Stimulated activated CD8-positive, alpha-beta memory T cell treated with anti-CD3 and anti-CD28 coated beads, Interleukin-2, amount 100 ng/mL, for 1 hour (primary cell): Measurements from ENCODE around the gene LPCAT4.
"Not testable (repeated sequence)": the region's sequence is repeated elsewhere in the genome, so short reads cannot be mapped to it uniquely, and the experiment has no call there.

ENCODE experiments used
- DNase-seq, 2 donors: peaks; one replicate each; pipeline ENCODE4 v3.0.0-alpha.2; 2020; ENCODE audit warnings: low read depth in 2 of 2

LPCAT4 gene, protein sequence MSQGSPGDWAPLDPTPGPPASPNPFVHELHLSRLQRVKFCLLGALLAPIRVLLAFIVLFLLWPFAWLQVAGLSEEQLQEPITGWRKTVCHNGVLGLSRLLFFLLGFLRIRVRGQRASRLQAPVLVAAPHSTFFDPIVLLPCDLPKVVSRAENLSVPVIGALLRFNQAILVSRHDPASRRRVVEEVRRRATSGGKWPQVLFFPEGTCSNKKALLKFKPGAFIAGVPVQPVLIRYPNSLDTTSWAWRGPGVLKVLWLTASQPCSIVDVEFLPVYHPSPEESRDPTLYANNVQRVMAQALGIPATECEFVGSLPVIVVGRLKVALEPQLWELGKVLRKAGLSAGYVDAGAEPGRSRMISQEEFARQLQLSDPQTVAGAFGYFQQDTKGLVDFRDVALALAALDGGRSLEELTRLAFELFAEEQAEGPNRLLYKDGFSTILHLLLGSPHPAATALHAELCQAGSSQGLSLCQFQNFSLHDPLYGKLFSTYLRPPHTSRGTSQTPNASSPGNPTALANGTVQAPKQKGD

GRCh38 chr15:34367101-34368081 lies at the start of gene LPCAT4:
Gene LPCAT4 (minus strand): TSS chr15:34367196. CDS start chr15:34367100, 96 bp downstream.
- peak; percentile 77 to 81 for DNase-seq

DNA sequence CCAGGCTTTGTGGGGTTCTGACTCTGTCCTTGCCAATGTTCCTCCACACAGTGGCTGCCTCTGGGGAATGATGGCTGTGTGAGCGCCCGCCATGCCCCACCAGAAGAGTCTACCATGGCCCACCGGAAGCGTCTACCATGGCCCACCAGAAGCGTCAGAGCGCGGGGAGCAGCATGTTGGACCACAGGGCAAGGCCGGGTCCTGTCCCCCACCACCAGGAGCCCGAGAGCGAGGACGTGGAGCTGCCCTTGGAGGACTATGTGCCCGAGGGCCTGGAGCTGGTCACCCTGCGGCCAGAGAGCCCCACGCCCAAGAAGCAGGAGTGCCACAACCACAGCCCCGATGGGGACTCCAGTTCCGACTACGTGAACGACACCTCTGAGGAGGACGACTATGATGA lies 42.5 kb upstream of the LPCAT4 start:
- not testable (repeated sequence) for DNase-seq

DNA sequence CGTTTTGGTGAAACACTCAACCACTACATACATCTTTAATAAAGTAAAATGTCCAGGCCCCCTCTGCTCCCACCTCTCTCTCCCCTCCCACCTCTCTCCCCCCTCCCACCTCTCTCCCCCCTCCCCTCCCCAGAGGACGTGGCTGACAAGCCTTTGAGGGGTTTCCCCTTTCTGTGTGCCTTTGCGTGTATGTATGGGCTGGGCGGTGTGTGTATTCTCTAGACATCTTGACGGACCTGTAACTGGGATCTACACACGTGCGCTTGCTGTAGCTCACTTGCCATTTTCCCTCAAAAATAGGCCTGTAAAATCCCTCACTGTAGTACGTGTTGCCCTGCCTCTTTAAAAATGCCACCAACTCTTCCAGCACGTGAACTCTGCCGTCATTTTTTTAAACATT lies 42.0 kb upstream of the LPCAT4 start:
- not testable (repeated sequence) for DNase-seq

GRCh38 chr15:34403899-34404298 lies 36.9 kb upstream of the LPCAT4 start:
- DNase-seq, result not testable (repeated sequence)

- not testable (repeated sequence) for DNase-seq
Measured at GRCh38 chr15:34403160-34403598, 36.2 kb upstream of the LPCAT4 start.

- DNase-seq, result not testable (repeated sequence)
Measured at GRCh38 chr15:34397637-34398259, 30.8 kb upstream of the LPCAT4 start.

DNA sequence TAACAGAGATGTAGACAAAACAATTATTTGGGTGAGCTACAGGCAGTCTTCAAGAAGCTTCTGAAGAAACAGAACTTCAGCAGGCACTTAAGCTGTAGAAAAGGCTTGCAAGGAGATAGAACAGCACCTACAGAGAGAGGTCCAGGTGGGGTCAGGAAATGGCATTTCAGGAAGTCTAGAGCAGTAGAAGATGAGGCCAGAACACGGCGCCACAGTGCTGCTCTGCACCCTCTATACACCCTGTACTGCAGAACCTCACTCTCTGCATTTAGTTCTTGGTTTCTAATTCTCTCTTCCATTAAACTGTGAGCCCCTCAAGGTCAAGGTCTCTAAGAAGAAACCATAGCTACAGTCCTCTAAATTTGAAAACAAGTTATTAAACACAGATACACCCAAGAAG lies 26.0 kb upstream of the LPCAT4 start:
- not testable (repeated sequence) for DNase-seq

DNA sequence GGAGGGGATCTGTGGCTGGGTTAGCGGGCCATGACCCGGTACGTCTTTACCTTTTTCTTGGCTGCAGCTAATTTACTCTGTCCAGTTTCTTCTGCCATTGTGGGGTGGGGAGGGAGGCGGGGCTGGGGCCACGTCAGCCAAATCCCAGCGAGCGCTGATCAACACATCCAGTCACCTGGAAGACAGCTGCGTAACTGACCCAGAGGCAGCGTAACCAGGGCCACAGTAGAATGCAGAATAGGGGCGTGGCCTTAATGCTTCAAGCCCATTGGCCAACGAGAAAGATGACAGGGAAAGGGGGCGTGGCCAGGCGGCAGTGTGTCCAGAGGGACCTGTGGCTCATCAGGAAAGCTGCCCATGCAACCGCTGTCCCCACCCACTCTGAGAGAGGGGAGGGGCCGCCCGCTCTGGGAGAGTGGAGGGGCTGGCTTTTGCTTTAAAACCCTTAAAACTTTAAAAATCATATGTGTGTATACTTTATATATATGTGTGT lies 22.6 kb upstream of the LPCAT4 start:
- DNase-seq, result not testable (repeated sequence)

DNA sequence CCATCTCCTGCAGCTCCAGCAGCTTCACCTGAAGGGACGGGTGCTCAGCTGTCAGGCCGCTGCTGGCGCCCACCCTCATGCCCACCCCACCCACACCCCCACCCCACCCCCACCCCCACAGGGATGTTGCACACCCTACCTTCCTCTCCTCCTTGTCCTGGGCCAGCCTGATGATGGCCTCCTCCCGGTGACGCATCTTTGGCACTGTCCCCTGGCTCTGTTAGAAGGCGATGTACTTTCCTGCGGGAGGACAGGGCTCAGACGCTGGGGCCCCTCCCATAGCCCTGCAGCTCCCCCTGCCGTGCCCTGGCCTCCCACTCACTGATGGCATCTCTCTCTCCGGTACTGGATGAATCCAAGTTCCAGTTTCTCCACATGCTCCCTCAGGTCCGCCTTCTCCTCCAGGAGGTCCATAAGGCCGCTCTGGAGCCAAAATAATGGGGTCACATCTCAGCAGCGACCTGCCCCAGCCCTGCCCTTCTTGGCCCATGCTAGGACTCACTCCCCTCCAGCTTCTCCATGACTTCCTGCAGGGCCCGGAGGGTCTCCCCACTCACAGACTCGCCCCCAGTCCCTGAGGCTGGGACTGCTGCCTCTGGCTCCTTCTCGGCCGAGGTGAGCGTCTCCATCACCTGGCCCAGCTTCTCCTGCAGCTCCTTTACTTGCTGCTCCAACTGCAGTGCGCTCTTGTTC lies 15.0 kb upstream of the LPCAT4 start:
- DNase-seq, result not testable (repeated sequence)

DNA sequence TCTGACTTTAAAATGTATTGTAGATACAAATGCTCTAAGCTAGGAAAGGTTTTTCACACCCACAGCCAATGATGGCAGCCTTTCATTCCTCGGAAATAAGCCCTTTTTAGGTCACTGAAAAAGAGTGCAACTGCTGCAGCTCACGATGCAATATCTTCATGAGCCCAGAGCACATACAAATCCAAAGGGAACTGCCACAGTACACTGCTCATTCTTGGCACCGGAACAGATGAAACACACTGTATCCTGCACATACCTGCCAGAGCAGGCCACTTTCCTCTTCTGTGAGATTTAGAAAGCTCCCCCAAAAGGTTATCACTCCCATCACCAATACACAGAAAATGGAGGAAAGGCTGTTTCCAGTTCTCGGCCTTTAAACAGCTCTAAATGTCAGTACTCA lies 13.5 kb upstream of the LPCAT4 start:
- DNase-seq, result not testable (repeated sequence)

DNA sequence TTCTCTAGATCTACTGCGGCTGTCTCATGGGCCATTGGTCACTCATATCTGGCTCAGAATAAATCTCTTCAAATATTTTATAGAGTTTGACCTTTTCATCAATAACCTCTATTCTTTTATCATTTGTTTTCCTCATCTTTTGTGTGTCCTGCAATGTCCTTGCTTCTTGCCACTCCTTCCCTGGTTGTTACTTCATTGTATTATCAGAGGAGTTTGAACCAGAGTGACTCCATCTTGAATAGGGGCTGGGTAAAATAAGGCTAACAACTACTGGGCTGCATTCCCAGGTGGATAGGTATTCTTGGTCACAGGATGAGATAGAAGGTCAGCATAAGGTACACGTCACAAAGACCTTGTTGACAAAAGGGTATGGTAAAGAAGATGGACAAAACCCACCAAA lies 9.9 kb upstream of the LPCAT4 start:
- no peak for DNase-seq

DNA sequence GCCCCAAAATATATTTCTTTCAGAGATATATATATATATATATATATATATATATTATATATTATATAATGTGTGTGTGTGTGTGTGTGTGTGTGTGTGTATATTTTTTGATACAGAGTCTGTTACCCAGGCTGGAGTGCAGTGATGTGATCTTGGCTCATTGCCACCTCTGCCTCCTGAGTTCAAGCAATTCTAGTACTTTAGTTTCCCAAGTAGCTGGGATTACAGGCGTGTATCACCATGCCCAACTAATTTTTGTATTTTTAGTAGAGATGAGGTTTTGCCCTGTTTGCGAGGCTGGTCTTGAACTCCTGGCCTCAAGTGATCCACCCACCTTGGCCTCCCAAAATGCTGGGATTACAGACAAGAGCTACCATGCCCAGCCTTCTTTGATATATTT lies 8.5 kb upstream of the LPCAT4 start:
- not testable (repeated sequence) for DNase-seq

- DNase-seq, result no peak
Measured at GRCh38 chr15:34374816-34375215, 7.8 kb upstream of the LPCAT4 start.

- DNase-seq, result no peak
Measured at GRCh38 chr15:34373951-34374350, 7.0 kb upstream of the LPCAT4 start.

DNA sequence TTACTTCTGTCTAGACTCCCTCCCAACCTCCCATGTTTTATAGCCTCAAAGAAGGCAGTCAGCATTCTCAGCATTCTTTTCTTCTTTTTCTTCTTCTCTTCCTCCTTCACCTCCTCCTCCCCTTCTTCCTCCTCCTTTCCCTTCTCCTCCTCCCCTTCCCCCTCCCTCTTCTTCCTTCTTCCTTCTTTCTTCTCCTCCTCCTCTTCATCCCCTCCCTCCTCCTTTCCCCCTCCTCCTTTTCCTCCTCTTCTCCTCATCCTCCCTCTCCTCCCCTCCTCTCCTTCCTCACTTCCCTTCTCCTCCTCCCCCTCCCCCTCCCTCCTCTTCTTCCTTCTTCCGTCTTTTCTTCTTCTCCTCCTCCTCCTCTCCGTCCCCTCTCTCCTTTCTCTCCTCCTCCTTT lies 3.6 kb upstream of the LPCAT4 start:
- no peak for DNase-seq

GRCh38 chr15:34370129-34370528 lies 3.1 kb upstream of the LPCAT4 start:
- DNase-seq, result no peak

- DNase-seq, result no peak
Measured at GRCh38 chr15:34366271-34367065, 528 bp downstream of the LPCAT4 start.

DNA sequence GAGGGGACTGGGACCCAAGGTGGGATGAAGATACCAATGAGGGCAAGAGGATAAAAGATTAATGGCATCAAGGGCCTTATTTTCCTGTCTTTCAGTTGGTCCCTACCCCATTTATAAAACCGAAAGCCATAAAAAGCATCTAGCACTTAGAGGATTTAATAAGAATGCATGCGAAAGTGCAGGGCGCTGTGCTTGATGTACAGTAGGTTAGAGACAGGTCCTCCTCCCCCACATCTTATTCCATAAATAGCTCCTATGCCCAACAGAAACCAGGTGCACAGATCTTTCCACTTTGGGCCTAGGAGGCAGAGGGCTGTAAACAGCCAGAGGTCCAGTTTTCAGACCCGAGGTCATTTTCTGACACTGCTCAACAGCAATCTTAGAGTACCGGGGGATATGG lies 1.2 kb downstream of the LPCAT4 start:
- DNase-seq, result no peak

DNA sequence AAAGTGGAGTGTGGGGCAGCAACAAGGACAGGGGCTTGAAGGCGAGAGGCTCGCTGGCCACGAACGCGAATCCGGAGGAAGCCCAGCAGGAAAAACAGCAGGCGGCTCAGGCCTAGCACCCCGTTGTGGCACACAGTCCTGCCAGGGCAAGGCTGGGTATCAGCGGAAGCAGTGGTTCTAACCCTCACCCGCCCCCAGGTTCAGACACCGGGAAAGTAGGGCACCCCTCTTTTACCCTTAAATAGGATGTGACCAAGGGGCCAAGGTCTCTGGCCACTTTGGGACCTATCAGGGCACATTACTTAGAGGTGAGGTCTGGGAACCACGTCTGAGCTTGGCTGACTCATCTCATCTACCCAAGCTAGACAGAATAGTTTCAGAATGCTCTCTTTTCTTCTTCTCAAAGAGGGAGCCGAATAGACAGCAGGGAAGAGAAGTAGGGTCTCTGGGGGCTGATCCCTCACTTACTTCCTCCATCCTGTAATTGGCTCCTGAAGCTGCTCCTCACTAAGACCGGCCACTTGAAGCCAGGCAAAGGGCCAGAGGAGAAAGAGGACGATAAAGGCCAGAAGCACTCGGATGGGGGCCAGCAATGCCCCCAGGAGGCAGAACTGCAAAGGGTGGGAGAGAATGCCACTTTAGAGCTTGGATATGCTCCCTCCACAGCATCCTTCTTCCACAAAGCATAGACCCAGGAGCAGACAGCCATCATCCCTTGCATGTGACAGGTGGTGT lies 1.7 kb downstream of the LPCAT4 start:
- DNase-seq, result no peak
